T-helper 1 cell (primary cell): ENCODE measurements around the gene ZNF750.

Experiments used
- DNase-seq, 5 donors: peaks; one replicate each; pipeline ENCODE4 v3.0.0-alpha.2; 2012 to 2020

Gene ZNF750

DNA sequence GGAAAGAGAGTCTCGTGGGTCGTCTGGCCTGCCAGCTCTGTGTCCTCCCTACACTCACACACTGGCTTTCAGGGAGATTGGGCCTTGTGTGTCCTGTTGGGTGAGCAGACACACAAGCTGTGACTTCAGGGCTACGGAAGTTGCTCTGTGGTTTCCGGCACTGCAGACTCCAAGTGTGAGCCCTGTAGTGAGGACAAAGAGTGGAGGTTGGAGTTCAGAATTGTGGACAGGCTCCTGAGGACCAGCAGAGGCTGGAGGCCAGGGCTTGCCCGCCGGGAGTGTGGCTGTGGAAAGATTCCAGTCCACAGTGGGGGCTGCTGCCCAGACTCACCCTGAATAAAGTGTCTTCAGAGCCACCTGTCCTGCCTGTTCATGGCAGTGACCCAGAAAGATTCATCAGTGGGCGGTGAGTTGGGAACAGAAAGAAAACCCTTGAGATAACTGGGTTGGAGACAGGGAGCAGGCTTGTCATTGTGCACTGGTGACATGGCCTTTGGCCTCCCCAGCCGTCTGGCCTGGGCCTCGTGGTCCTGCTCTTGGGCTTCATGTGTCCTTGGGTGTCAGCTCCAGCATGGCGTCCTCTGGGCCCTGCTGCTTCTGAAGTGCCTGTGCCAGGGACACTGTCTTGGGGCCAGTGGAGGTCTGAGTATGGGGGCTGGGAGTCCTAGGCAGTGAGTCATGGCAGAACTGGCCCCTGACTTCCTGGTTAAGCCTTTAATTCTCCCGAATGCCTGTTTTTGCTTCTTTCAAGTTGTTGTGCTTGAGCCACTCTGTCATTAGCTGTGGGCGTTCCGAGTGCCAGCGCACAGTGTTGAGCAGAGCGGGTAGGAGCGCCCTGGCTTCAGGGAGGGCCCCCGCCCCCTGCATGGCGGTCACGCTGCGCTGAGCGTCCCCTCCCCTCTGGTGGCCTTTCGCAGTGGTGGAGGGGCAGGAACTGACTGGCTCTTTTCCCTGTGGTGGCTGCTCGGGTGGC, 19.9 kb upstream of the ZNF750 start:
- DNase-seq = peak in 3 of 5 donors; percentile 36 to 83 (median 41)

DNA sequence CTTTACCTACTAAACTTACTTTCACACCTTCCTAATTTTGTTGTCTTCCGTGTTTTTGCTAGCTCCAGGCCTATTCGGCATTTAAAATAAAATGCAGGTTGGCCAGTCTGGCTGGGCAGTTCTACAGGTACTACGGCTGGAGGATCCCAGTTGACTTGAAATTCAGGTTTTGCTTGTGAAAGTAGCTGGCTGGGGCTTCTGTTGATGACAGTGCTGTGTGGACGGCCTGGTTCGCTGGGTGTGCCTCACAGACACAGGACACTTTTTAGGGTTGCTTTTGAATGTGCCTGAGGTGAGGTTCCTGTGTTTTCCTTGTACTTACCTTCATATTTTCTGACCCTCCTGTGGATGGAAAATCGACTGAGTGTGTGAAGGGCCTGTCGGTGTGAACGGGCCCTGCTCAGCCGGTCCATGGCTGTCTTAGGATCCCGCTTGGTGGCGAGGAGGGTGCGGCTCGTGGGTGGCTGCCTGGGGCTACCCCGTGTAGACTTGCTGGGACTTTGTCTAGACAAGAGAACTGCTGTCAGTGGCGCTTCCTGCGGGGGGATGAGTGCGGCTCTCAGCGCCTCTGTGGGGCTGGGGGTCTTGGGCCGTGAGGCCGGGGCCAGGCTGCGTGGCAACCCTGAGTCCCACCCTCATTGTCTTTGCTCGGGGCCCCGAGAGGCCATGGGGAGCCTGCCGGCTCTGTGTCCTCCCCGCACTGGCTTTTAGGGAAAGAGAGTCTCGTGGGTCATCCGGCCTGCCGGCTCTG, 18.7 kb upstream of the ZNF750 start:
- peak in 2 of 5 donors; percentile 23 to 47 for DNase-seq

DNA sequence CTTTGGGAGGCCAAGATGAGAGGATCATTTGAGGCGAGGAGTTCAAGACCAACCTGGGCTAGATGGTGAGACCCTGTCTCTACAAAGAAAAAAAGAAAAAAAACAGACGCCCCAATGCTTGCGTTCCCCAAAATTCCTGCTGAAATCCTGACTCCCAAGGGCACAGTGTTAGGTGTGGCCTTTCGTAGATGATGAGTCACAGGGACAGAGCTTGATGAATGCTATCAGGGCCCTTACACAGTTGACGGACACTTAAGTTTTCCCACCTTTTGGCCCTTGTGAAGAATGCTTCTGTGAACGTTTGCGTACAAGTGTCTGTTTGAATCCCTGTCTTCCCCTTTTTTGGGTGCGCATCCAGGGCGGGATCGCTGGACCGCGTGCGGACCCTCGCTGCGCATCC, 16.5 kb upstream of the ZNF750 start:
- no peak for DNase-seq

DNA sequence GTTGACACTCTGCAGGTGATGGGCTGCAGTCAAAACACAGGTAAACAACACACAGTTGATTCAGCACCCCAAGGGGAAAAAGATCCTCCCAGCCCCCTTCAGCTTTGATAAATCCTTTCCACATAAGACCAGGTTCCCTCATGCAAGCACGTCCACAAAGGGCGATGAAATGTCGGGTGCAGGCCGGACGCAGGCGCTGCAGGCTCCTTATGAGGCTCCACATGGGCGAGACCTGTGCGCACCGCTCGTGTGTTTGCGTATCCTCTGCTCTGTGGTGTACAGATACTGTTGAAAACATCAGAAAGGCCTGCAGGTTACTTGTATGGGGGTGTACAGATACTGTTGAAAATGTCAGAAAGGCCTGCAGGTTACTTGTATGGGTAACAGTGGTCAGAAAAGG, 14.4 kb upstream of the ZNF750 start:
- no peak for DNase-seq

DNA sequence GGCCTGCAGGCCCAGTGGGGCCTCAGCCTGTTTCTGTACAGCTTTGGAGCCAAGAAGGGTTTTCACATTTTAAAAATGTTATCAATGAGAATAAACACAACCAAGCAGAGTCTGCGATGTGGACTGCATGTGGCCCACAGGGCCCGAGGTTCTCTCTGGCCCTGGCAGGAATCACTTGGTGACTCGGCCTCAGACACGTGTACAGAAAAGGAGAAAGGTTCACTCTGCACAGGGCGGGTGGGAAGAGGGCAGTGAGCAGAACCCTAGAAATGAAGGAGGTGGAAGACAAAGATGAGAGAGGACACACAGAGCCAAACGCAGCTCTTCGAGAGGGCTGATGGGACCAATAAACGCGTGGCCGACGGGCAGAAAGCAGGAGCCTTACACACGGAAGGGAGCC, 11.6 kb upstream of the ZNF750 start:
- DNase-seq = no peak

DNA sequence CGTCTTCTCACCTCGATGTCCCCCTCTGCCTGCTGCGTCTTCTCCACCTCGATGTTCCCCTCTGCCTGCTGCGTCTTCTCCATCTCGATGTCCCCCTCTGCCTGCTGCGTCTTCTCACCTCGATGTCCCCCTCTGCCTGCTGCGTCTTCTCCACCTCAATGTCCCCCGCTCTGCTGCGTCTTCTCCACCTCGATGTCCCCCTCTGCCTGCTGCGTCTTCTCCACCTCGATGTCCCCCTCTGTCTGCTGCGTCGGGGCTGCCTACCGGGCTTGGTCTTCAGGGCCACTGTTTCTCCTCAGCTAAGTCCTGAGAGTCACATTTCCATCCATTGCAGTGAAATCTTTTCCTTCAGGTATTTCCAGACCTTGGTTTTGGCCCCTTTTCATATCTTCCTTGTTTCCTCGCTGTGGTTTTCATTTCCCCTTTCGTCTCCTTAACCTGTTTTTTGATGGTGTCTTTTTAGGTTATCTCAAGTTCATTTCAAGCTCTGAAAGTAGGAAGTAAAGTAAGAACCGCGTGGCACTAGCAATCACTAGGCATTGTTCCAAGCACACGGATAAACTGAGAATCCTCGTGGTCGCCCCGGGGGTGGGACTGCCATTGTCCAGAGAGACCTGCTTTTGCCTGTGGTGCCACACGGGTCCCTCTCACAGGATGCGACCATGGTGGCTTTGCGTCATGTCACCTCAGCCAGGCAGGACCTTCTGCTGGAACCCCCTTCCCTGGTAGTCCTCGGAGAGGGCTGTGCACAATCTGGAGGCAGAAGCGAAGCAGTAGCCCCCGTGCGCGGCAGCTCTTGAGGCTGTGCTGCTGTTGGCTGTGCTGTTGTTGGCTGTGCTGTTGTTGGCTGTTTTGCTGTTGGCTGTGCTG, 9.5 kb upstream of the ZNF750 start:
- no peak for DNase-seq

DNA sequence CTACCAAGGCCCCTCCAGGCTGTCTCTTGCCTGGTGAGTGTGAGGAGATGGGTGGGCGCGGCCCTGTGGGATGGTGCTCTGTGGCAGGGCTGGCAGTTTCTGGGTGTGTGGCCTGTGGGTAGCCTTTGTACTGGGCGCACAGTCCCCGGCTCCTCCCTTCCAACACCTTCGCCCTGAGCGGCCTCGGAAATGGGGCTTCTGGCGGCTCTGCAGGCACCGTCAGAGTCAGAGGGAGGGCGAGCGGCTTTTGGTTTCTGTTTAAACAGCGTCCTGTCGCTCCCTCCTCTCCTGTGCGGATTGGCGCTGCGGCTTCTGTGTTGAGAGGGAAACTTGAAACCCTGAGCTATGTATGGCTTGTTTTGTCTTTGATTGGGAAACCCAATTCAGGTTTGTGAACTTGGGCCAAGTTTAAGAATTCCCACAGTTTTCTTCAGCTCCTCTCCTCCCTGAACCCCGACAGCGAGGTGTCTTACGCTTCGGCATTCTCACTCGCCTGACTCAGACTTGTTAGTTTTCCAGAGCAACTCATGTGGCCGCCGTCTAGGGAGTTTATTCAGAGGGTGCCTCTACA, 8.3 kb upstream of the ZNF750 start:
- DNase-seq = peak in 2 of 5 donors; percentile 25 to 33

DNA sequence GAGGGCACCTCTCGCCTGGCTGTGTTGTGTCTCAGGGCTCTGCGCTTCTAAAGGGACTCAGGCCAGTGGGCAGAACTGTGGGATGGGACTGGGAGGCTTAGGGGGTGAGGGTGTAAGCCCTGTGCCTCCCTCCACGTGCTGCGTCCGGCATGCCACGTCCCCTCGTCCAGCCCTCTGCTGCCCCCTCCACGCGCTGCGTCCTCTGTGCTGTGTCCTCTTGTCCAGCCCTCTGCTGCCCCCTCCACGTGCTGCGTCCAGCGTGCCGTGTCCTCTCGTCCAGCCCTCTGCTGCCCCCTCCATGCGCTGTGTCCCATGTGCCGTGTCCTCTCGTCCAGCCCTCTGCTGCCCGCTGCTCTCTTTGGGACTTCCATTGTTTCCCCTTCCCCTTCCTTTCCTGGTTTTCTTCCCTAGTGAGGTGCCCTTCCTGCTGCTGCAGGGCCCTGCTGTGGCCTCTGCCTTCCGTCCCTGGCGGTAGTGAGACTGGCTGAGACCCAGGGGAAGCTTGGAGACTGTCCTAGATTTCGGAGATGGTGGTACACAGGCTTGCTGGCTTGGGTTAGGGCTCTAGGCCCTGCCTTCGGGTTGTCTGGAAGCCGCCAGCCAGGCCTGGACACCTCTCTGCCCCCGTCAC, 6.4 kb upstream of the ZNF750 start:
- no peak for DNase-seq

DNA sequence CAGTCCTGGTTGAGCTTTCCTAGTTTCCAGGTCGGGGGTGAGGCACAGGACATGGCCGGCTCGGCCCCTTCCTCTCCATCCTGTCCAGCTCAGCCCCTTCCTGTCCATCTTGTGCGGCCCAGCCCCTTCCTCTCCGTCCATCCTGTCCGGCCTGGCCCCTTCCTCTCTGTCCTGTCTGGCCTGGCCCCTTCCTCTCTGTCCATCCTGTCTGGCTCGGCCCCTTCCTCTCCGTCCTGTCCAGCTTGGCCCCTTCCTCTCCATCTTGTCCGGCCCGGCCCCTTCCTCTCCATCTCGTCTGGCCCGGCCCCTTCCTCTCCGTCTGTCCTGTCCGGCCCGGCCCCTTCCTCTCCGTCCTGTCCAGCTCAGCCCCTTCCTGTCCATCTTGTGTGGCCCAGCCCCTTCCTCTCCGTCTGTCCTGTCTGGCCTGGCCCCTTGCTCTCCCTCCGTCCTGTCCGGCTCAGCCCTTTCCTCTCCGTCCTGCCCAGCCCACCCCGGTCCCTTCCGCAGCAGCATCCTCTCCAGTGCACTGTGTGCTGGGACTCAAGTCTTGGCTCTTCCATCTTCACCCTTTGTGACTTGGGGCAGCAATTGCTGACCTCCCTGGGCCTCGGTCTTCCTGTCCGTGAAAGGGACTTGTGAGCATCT, 5.5 kb upstream of the ZNF750 start:
- DNase-seq = no peak

DNA sequence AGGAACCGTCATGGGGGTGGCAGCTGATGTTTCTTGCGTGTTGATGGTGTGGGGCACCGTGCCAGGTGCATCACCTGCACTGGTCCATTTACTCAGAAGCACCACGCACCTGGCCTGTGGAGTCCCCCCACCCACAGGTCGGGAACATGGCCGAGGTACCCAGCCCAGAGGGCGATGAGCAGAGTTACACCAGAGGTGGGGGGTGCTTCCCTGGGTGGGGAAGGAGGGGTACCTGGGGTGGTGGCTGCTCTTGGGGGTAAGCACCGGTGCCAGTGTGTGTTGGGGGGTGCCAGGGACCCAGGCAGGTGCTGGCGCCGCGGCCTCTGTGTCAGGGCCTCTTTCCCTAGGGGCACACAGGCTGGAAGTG, 5.0 kb upstream of the ZNF750 start:
- DNase-seq = no peak

DNA sequence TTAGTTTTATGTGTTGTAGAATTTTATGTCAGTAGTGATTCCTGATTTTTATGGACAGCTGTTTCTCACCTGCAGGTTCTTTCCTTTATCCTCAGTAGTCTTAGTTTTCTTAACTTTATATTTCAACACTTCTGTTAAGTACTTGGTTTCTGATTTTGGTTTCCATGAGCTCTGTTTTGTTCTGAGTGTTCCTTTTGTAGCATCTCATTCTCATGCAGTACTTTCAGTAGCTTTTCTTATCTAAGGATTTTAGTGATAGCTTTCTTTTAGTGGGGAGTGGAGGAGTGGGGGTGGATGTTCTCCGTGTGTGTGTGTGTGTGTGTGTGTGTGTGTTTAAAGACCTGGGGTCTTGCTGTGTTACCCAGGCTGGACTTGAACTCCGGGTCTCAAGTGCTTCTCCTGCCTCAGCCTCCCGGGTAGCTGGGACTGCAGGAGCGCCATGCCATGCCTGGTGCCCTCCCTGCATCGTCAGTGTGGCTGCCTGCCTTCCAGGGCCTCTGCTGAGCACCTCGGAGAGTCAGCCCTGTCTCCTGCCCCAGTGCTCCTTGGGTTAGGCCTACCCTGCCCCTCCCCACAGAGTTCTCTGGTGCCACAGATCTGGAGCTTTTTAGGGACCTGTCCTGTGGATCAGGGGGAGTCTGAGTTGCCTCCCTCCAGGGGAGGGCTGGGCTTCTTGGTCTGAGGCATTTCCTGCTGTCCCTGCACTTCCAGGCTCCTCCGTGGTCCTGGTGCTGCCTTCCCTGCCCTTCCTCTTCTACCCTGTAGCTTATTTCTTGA, 4.3 kb upstream of the ZNF750 start:
- DNase-seq = no peak

DNA sequence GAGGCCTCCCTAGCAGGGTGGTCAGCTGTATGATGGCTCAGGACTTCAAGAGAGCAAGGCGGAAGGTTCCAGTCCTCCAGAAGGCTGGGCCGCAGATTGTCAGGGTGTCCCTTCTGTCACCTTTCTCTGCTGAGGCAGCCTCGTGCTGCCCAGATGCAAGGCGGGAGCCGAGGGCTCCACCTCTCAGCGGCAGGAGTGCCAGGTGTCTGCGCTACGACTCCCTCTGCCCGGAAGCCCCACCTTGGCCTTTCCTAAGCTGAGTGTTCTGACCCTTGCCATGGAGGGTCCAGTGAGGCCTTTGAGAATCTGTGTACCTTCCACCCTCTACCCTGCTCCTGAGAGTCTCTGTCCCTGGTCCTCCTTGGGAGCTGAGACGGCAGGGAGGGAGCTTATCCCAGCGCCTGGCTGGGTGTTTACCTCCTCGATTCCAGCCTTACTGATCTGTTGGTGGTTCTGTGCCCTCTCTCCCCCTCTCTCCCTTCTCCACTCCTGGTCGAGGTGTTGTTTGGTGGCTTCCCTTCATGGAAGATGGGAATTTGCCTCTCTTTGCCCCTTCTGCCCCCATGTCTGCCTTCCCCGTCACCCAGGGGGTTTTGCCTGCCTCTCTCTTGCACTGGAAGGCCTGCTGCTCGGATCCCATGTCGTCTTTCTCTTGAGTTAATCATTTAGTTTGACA, 2.2 kb upstream of the ZNF750 start:
- no peak for DNase-seq

DNA sequence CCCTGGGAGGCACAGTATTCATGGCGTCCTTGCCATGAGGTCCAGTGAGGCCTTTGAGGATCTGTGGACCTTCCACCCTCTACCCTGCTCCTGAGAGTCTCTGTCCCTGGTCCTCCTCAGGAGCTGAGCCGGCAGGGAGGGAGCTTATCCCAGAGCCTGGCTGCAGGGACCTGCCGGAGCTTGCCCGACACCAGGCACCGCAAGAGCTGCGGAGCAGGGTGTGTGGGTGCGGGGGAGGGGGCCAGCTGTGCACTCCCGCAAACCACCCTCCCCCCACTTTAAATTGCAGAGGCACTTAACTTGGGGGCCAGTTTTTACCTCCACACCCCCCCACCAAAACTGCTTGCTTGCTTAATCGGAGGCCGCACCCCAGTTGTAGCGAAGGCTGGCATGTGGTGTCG, 609 bp upstream of the ZNF750 start:
- DNase-seq = no peak

DNA sequence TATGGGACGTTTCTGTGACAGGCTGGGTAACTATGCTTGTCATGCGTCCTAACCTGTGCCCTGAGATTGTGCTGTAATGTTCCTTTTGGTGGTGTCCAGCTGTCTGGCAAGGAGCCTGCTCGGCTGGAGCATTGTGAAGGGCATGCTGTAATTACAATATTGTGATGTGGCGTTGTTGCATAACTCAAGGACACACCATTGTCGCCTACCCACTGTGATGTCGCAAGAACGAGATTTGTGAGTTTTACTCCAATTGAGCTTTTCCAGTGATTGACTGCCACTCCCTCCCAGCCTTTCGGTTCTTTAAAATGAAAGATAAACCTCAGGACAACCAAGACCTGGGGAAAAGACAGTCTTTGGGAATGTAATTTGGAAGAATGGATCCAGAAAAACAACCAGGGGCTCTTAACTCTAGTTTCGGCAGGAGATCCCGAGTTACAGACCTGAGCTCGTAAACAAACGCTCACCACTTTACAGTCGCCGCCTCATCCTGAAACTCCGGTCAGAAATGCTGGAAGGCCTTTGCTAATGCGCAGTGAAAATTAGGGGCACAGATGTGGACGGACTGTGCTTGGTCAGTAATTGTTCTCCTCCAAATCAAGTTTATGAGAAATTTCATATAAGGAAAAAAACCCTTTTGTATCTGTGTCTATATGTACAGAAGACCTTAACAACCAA, 1.3 kb downstream of the ZNF750 start:
- no peak for DNase-seq

DNA sequence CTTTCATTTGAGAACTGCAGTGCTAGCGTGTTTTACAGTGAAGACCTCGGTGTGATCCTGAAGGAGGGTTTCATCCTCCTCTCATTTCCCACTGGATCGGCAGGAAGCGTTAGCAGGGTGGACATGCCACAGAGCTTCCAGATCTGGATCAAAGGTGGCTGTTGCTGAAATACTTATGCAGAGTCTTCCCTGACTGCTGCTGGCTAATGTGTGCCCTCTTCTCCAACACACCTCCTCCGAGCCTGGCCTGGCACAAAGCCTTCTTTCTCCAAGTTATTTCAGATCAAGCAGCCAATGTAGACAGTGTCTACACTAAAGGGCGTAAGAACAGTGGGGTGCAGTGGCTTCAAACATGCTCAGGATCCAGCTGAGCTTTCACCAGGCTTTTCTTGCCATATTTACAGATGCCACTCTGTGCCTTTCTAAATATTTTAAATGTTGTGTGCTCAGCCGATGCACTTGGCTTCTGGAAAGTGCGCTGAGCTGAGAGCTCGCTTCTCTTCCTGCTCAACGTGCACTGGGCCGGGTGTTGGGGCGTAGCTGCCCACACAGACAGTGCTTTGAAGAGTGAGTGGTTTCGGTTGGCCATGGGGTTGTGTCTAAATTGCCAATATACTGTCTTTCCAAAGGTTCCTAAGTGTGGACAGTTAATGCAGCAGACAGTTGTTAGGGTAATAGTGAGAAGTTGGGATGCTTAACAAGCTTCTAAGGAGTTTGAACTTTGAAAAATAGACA, 2.1 kb downstream of the ZNF750 start:
- no peak for DNase-seq

DNA sequence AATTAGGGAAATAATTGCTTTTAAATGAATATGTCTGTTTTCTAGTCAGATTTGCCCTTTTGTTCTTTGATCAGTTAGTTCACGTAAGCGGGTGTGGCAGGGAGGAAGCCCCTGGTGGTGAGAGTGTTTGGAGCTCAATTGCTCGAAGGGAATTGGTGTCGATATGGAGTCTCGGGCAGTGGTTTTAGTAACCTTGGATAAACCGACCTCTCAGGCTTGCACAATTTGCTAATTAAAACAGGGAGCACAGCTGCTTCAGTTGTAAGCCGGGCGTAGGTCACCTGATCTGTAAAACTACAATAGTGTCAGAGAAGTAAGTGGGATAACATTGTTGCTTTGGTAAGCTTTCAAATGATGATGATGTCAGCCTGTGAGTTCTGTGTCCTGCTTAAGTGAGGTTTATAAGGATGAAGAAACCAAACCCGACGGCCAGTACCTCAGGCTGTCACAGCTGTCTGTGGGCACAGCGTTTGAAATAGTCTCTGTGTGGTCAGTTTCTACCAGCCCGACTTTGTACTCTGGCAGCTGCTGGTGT, 2.9 kb downstream of the ZNF750 start:
- no peak for DNase-seq

DNA sequence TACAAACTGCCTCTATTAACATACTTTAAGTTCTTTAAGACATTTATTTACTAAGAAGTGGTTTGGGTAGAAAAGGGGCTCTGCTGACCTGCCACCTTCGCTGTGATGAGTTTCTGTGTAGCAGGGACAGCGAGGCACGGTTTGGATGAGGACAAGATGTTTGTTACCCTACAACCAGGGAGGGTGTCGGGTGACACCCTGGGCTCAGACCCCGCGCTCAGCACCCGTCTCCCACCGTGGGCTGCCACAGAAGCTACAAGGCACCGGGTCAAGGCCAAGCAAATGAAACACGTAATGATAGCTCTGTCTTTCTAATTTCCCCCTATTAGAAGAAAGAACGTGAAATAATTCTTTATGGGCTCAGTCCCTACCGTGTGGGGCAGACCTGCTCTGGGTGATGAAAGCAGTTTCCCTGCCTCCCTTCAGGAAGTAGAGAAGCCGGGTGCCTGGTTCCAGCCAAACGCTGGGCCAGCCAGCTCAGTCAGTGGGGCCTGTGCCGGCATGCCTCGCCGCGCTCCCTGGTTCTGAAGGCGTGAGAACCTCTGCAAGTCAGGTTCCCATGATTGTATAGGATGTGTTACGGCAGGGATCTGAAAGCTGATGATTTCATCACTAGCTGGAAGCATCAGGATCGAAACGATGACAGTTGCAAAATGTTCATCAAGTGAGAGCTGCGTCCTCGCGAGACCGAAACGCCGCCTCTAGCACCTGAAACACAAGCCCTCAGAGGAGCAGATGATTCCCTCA, 3.9 kb downstream of the ZNF750 start:
- DNase-seq = no peak

DNA sequence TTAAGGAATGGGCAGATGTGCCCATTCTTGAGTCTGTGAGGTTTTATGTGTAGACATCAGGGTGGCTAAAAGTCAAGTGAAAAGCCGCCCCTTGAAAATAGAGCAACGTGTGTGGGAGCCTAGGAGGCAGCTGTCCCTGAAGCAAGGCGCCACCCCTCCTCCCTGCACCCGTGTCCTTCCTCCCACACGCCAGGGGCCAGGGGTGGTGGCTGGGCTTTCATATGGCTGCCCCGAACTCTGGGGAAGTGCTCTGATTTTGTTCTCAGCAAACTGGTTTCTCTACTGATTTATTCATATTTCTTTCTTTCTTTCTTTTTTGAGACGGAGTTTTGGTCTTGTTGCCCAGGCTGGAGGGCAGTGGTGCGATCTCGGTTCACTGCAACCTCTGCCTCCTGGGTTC, 4.7 kb downstream of the ZNF750 start:
- no peak for DNase-seq
